ENCODE results near the gene ZNF331.

DNA sequence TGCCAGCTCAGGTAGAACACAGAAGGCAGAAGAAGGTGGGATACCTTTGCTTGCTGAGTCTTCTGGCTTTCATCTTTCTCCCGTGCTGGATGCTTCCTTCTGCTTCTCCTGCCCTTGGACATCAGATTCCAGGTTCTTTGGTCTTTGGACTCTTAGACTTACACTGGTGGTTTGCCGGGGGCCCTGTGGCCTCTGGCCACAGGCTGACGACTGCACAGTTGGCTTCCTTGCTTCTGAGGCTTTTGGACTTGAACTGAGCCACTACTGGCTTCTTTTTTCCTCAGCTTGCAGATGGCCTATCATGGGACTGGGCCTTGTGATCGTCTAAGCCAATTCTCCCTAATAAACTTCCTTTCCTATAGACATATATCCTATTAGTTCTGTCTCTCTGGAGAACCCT lies 19.8 kb upstream of the ZNF331 start:
- TF ChIP-seq ZNF274 (IDR thresholded peaks at IDR 0.05; ENCODE audit: low read depth, low read length) (no peak), YY1 (IDR thresholded peaks at IDR 0.05; ENCODE audit: insufficient read depth, insufficient read length) (no peak), SUZ12 (IDR thresholded peaks at IDR 0.05; ENCODE audit: extremely low read depth, insufficient read depth, insufficient read length) (no peak)

All from NT2/D1 (cell line).